Endothelial cell of coronary artery (primary cell): Measurements from ENCODE around the gene FARSA. TPM values are rescaled to one million over a fixed set of nuclear protein-coding genes. Genes with fewer than 3 reads are reported as not detected.

Experiments
- total RNA-seq: library from RNA; depleted of rRNA; stranded (reverse); fragments of >200 nt; gene quantifications from 2 replicates; pipeline ENCODE4 v1.2.3, GENCODE V29; 2014

The FARSA gene
- 54.9 and 57.3 TPM in 2 replicates for total RNA-seq

GRCh38 chr19:12933287-12934072 is at the start of gene FARSA:
FARSA (minus strand) TSS chr19:12933711; CDS start chr19:12933696, 15 bp downstream.

GRCh38 chr19:12969292-12969988 is 35.9 kb upstream of the FARSA start, which contains the start of gene DAND5:
DAND5 (plus strand) TSS chr19:12969576; CDS start chr19:12969661, 85 bp downstream.

GRCh38 chr19:12956446-12957388 is 23.2 kb upstream of the FARSA start, which contains the start of gene GADD45GIP1:
GADD45GIP1 (minus strand) TSS chr19:12957223; CDS start chr19:12957212, 11 bp downstream.

GRCh38 chr19:12945479-12946091 is 12.1 kb upstream of the FARSA start, which contains the start of gene RAD23A:
RAD23A (plus strand) TSS chr19:12945862; CDS start chr19:12945949, 87 bp downstream.

GRCh38 chr19:12937927-12938778 is 4.6 kb upstream of the FARSA start, which contains the start of gene CALR:
CALR (plus strand) TSS chr19:12938609; CDS start chr19:12938680, 71 bp downstream.

GRCh38 chr19:12890787-12891552 is 42.5 kb downstream of the FARSA start, which contains the start of gene GCDH:
GCDH (plus strand) TSS chr19:12891160; CDS start chr19:12891305, 145 bp downstream.

GRCh38 chr19:12886969-12887747 is 46.4 kb downstream of the FARSA start, which contains the start of gene KLF1:
KLF1 (minus strand) TSS chr19:12887201; CDS start chr19:12887140, 61 bp downstream.

GRCh38 chr19:12881172-12881808 is 52.2 kb downstream of the FARSA start, which contains the start of gene DNASE2:
DNASE2 (minus strand) TSS chr19:12881449; CDS start chr19:12881375, 74 bp downstream.

Other genes with a start within 250 kb of the FARSA start
- not detected in 2 replicates for gene GNG14, start 245.7 kb downstream of the FARSA start, total RNA-seq
- 5.6 and 9.3 TPM in 2 replicates for gene FBXW9, start 237.1 kb downstream of the FARSA start, total RNA-seq
- 29.8 and 31.5 TPM in 2 replicates for gene TNPO2, start 209.8 kb downstream of the FARSA start, total RNA-seq
- gene TRIR, start 199.0 kb downstream of the FARSA start, total RNA-seq, result 149 and 154 TPM in 2 replicates
- gene GET3, start 196.2 kb downstream of the FARSA start, total RNA-seq, result 96.2 and 110 TPM in 2 replicates
- gene BEST2, start 181.9 kb downstream of the FARSA start, total RNA-seq, result not detected in 2 replicates
- 11.7 and 17.2 TPM in 2 replicates for gene HOOK2, start 158.2 kb downstream of the FARSA start, total RNA-seq
- 28.0 and 50.4 TPM in 2 replicates for gene JUNB, start 142.2 kb downstream of the FARSA start, total RNA-seq
- gene PRDX2, start 131.9 kb downstream of the FARSA start, total RNA-seq, result 224 and 246 TPM in 2 replicates
- not detected in 2 replicates for gene THSD8, start 131.6 kb downstream of the FARSA start, total RNA-seq
- gene RNASEH2A, start 127.1 kb downstream of the FARSA start, total RNA-seq, result 18.4 and 35.4 TPM in 2 replicates
- not detected in 2 replicates for gene RTBDN, start 99.1 kb downstream of the FARSA start, total RNA-seq
- gene MAST1, start 95.2 kb downstream of the FARSA start, total RNA-seq, result 0.09 and 0.36 TPM in 2 replicates
- gene DNASE2, start 52.3 kb downstream of the FARSA start, total RNA-seq, result 11.1 and 18.9 TPM in 2 replicates
- gene KLF1, start 46.5 kb downstream of the FARSA start, total RNA-seq, result not detected in 2 replicates
- gene GCDH, start 42.6 kb downstream of the FARSA start, total RNA-seq, result 16.5 and 22.1 TPM in 2 replicates
- 0.09 TPM in 1 of 2 replicates, not detected in the other for gene SYCE2, start 14.4 kb downstream of the FARSA start, total RNA-seq
- gene CALR, start 4.9 kb upstream of the FARSA start, total RNA-seq, result 1,479 and 1,611 TPM in 2 replicates
- 59.1 and 98.8 TPM in 2 replicates for gene RAD23A, start 12.2 kb upstream of the FARSA start, total RNA-seq
- 31.3 and 32.6 TPM in 2 replicates for gene GADD45GIP1, start 23.5 kb upstream of the FARSA start, total RNA-seq
- 0.09 TPM in 1 of 2 replicates, not detected in the other for gene DAND5, start 35.9 kb upstream of the FARSA start, total RNA-seq
- 8.1 and 21.8 TPM in 2 replicates for gene NFIX, start 61.8 kb upstream of the FARSA start, total RNA-seq
- 48.0 and 58.7 TPM in 2 replicates for gene LYL1, start 169.1 kb upstream of the FARSA start, total RNA-seq
- gene TRMT1, start 183.0 kb upstream of the FARSA start, total RNA-seq, result 33.3 and 38.7 TPM in 2 replicates
- gene NACC1, start 184.6 kb upstream of the FARSA start, total RNA-seq, result 53.1 and 55.5 TPM in 2 replicates
- gene STX10, start 216.7 kb upstream of the FARSA start, total RNA-seq, result 69.3 and 76.5 TPM in 2 replicates
- gene IER2, start 216.7 kb upstream of the FARSA start, total RNA-seq, result 21.3 and 21.8 TPM in 2 replicates